HL-60 (cell line): ENCODE measurements around the gene MIER1.
"Not testable (repeated sequence)": the region's sequence is repeated elsewhere in the genome, so short reads cannot be mapped to it uniquely, and the experiment has no call there.

Source experiments
- REST ChIP-seq: IDR thresholded peaks from 2 replicates; pipeline ENCODE4 v1.6.1; 2012; ENCODE audit warnings: low read depth; ENCODE audit not compliant: insufficient replicate concordance
- TF ChIP-seq, protein P1 (sequence below): IDR thresholded peaks from one replicate; pipeline ENCODE4 v1.5.1; 2011; ENCODE audit warnings: low read length, control low read depth, inconsistent platforms; ENCODE audit not compliant: insufficient read depth

DNA sequence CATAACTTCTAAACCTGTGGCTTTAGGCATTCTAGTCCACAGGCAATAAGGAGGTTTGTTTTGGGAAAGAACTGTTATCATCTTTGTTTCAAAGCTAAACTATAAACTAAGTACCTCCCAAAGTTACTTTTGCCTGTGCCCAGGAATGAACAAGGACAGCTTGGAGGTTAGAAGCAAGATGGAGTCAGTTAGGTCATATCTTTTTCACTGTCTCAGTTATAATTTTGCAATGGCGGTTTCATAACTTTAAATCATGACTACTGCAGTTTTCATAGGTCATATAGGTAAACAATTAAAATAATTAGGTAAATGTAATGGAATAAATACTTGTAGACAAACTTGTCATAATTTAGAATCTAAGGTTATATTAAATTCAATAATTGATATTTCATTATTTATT, 9.6 kb upstream of the MIER1 start:
- TF ChIP-seq, protein P1, sequence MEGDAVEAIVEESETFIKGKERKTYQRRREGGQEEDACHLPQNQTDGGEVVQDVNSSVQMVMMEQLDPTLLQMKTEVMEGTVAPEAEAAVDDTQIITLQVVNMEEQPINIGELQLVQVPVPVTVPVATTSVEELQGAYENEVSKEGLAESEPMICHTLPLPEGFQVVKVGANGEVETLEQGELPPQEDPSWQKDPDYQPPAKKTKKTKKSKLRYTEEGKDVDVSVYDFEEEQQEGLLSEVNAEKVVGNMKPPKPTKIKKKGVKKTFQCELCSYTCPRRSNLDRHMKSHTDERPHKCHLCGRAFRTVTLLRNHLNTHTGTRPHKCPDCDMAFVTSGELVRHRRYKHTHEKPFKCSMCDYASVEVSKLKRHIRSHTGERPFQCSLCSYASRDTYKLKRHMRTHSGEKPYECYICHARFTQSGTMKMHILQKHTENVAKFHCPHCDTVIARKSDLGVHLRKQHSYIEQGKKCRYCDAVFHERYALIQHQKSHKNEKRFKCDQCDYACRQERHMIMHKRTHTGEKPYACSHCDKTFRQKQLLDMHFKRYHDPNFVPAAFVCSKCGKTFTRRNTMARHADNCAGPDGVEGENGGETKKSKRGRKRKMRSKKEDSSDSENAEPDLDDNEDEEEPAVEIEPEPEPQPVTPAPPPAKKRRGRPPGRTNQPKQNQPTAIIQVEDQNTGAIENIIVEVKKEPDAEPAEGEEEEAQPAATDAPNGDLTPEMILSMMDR: not testable (repeated sequence)
- TF ChIP-seq REST: not testable (repeated sequence)
